Chondrocyte (in vitro differentiated cells): Measurements from ENCODE around the gene MPV17. TPM values are rescaled to one million over a fixed set of nuclear protein-coding genes. Genes with fewer than 3 reads are reported as not detected.

Experiments used
- DNase-seq: peaks from one replicate; pipeline ENCODE4 v3.0.0; 2021; ENCODE audit warnings: mixed read lengths, low spot score
- H3K27ac Mint-ChIP-seq: one replicate; pipeline ENCODE4 v1.8.0; 2021; ENCODE audit warnings: mild to moderate bottlenecking, moderate library complexity, mixed read lengths; ENCODE audit not compliant: unreplicated experiment
- H3K27me3 Mint-ChIP-seq: 2 replicates; pipeline ENCODE4 v1.8.0; 2021; ENCODE audit warnings: low read depth, mixed read lengths
- H3K36me3 Mint-ChIP-seq: 2 replicates; pipeline ENCODE4 v1.8.0; 2021; ENCODE audit warnings: low read depth, mixed read lengths
- H3K4me1 Mint-ChIP-seq: 2 replicates; pipeline ENCODE4 v1.8.0; 2021; ENCODE audit warnings: low read depth, mild to moderate bottlenecking, mixed read lengths
- H3K4me3 Mint-ChIP-seq: one replicate; pipeline ENCODE4 v1.8.0; 2021; ENCODE audit warnings: mild to moderate bottlenecking, moderate library complexity, mixed read lengths; ENCODE audit not compliant: unreplicated experiment
- H3K9me3 Mint-ChIP-seq: 2 replicates; pipeline ENCODE4 v1.8.0; 2021; ENCODE audit warnings: low read depth, mixed read lengths
- total RNA-seq: library from RNA; stranded (reverse); gene quantifications from 3 replicates; pipeline ENCODE4 v1.2.1, GENCODE V29; 2021
- TF ChIP-seq, protein P1 (sequence below): fragments of 200-600 bp; sonication (generic); IDR thresholded peaks from 2 replicates; pipeline ENCODE4 v1.5.0; 2021; ENCODE audit warnings: antibody characterized with exemption, mild to moderate bottlenecking, moderate library complexity

MPV17 gene
- total RNA-seq, 1 donor from 2014 or later: 57.7 TPM

DNA sequence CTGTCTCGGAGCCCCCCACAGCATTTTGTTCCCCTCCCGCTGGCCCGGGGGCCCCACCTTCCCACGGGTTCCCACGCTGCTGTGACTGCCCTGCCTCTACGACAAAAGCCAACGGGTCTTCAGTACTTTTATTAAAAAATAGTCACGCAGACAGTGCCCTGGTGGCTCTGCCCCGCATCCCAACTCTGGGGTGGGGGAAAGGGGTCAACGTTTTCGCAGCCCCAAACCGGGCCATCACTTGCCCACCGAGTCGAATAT, 15.7 kb downstream of the MPV17 start:
- Mint-ChIP-seq H3K36me3 (peaks cover 15% of the 10 kb centered on the region), H3K27ac (no peak overlapping the region), H3K9me3 (no peaks in the 10 kb centered on the region), H3K27me3 (peaks cover 13% of the 10 kb centered on the region), H3K4me1 (peaks cover 9% of the 10 kb centered on the region), H3K4me3 (no peak overlapping the region)
- TF ChIP-seq, protein P1, sequence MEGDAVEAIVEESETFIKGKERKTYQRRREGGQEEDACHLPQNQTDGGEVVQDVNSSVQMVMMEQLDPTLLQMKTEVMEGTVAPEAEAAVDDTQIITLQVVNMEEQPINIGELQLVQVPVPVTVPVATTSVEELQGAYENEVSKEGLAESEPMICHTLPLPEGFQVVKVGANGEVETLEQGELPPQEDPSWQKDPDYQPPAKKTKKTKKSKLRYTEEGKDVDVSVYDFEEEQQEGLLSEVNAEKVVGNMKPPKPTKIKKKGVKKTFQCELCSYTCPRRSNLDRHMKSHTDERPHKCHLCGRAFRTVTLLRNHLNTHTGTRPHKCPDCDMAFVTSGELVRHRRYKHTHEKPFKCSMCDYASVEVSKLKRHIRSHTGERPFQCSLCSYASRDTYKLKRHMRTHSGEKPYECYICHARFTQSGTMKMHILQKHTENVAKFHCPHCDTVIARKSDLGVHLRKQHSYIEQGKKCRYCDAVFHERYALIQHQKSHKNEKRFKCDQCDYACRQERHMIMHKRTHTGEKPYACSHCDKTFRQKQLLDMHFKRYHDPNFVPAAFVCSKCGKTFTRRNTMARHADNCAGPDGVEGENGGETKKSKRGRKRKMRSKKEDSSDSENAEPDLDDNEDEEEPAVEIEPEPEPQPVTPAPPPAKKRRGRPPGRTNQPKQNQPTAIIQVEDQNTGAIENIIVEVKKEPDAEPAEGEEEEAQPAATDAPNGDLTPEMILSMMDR: no peak
- no peak for DNase-seq

DNA sequence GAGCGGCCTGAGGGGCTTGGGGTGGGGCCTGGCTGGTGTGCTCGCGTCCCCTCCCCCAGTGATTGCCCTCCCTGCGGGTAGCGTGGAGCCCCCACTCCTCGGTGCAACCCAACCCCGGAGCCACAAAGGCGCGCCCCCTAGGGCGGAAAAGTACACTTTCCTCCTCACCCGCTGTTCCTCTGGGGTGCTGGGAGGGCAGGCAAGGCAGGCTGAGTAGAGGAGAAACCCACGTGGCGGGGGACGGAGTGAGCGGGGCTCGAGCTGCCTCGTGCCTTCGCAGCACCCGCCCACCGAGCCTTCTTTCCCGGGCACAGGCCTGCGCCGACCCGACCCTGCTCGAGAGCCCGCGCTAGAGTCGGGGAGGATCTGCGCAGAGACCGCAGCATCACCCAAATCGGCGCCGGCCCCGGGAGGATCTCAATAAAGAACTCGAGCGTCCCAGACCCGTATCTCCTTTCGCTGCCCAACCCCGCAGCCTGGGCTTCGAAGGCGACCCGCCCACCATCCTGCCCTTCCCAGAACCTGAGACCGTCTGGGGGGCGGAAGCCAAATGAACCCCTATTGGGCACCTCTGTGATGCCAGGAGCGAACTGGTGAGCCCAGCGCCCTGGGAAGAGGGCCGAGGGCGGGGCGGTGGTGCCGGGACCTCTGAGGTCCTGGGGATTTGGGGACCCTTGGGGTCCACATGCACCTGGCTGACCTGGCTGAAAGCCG, 16.2 kb downstream of the MPV17 start:
- Mint-ChIP-seq H3K4me3 (no peak overlapping the region), H3K9me3 (no peaks in the 10 kb centered on the region), H3K4me1 (peaks cover 9% of the 10 kb centered on the region), H3K27ac (no peak overlapping the region), H3K36me3 (peaks cover 15% of the 10 kb centered on the region), H3K27me3 (peaks cover 13% of the 10 kb centered on the region)
- no peak for DNase-seq
- TF ChIP-seq, protein P1: no peak

DNA sequence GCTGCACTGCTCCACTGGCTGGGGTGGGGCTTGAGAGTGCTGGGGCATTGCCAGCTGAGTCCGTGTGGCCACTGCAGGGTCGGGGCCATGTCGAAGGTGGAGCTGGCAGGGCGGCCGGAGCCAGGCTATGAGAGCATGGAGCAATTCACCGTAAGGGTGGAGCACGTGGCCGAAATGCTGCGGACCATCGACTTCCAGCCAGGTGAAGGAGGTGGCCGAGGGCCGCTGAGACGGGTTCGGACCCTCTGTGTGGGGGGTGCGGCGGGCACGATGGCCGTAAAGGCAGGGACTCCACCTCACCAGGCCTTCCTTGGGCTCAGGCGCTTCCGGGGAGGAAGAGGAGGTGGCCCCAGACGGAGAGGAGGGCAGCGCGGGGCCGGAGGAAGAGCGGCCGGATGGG, 16.8 kb downstream of the MPV17 start:
- TF ChIP-seq, protein P1: no peak
- Mint-ChIP-seq H3K9me3 (no peaks in the 10 kb centered on the region), H3K27me3 (peaks cover 13% of the 10 kb centered on the region), H3K27ac (no peak overlapping the region), H3K36me3 (peaks cover 9% of the 10 kb centered on the region), H3K4me3 (no peak overlapping the region), H3K4me1 (peaks cover 9% of the 10 kb centered on the region)
- peak; percentile 92 for DNase-seq

DNA sequence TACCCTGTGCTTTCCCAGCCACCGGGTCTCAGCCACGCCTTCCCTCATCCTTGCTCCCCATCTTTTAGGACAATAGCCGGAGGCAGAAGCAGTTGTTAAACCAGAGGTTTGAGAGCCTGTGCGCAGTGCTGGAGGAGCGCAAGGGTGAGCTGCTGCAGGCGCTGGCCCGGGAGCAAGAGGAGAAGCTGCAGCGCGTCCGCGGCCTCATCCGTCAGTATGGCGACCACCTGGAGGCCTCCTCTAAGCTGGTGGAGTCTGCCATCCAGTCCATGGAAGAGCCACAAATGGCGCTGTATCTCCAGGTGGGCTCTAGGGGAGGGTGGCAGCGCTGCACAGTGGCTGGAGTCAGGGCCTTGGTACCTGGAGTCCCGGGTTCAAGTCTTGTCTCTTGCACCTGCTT, 17.4 kb downstream of the MPV17 start:
- DNase-seq: no peak
- peaks cover 13% of the 10 kb centered on the region for H3K27me3 Mint-ChIP-seq
- peaks cover 9% of the 10 kb centered on the region for H3K36me3 Mint-ChIP-seq
- H3K27ac Mint-ChIP-seq: no peak overlapping the region
- TF ChIP-seq, protein P1: no peak
- no peaks in the 10 kb centered on the region for H3K9me3 Mint-ChIP-seq
- no peak overlapping the region for H3K4me3 Mint-ChIP-seq
- H3K4me1 Mint-ChIP-seq: peaks cover 9% of the 10 kb centered on the region

DNA sequence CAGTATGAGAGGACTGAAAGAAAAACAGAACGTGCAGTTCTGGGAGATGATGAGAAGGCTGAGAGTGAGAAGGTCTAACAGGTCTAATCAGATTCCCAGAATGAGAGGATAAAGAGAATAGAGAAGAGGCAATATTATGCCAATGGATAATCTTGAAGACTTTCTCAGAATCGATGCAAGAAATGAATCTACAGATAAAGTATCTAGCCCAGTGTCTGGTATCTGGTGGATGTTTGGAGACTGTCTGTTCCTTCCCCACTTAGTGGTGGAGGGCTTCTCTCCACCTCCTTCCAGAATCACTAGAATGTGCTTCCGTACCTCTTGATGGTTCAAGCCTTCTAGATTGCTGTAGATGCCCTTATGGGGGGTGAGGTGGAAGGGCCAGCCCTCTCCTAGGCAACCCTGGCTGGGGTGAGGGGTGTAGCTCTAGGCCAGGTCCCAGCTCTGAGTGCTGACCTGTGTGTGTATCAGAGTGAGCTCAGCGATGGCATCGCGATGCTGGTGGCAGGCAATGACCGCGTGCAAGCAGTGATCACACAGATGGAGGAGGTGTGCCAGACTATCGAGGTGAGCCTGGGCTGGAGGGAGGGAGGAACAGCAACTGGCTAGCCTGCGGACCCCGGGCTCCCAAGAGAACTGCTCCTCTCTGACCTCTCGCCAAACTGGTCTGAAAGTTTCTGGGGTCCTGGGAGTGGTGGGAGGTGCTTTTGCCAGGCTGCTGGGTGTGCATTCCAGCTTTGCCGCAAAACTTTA, 18.2 kb downstream of the MPV17 start:
- Mint-ChIP-seq H3K27me3 (peaks cover 13% of the 10 kb centered on the region), H3K9me3 (no peaks in the 10 kb centered on the region), H3K27ac (no peak overlapping the region), H3K36me3 (peaks cover 4% of the 10 kb centered on the region), H3K4me3 (no peak overlapping the region), H3K4me1 (peaks cover 9% of the 10 kb centered on the region)
- TF ChIP-seq, protein P1: no peak
- DNase-seq: no peak
